ENCODE measurements around the gene LPIN3. TPM values are rescaled to one million over a fixed set of nuclear protein-coding genes. Genes with fewer than 3 reads are reported as not detected.

Gene LPIN3
- polyA plus RNA-seq, 1 of the 3 experiments (the other 2 are of a cell fraction): 0.21 TPM

GRCh38 chr20:41393705-41394066 lies 53.1 kb downstream of the LPIN3 start:
- Histone ChIP-seq H3K9me2 (no peaks in the 10 kb centered on the region), H3K27ac (ENCODE audit: low read depth in 2 of 2, low read length in 1 of 2) (no peak overlapping the region), H3K27me3 (ENCODE audit: insufficient read depth) (no peaks in the 10 kb centered on the region), H3K9ac (no peak overlapping the region), H3K9me3 (no peaks in the 10 kb centered on the region), H4K20me1 (ENCODE audit: insufficient read depth) (no peaks in the 10 kb centered on the region), H3F3A (replicated peaks; ENCODE audit: insufficient read depth) (no peaks in the 10 kb centered on the region), H3K79me2 (ENCODE audit: insufficient read depth) (no peaks in the 10 kb centered on the region), H3K4me3 (ENCODE audit: low read depth in 2 of 2, low read length in 1 of 2) (no peak overlapping the region), H3K4me1 (ENCODE audit: control insufficient read depth in 1 of 2, insufficient read depth in 2 of 2, low read depth in 1 of 2, low read length in 1 of 2) (peaks cover 0 to 32% of the 10 kb centered on the region in 2 experiments; a peak in 1 of 4 replicates), H3K36me3 (replicated peaks in 1 of 2; ENCODE audit: control insufficient read depth in 1 of 2, insufficient read depth in 2 of 2, low read length in 1 of 2) (no peaks in the 10 kb centered on the region), H2AFZ (ENCODE audit: low read depth) (no peak overlapping the region), H3K4me2 (no peak overlapping the region)
- POLR2A ChIA-PET: no interaction called here
- 90% methylated on average over 3 of the region's 3 CpGs for WGBS (ENCODE audit: low lambda C conversion rate)
- DNase-seq: no peak
- CTCF ChIA-PET: interaction anchor here (0.8 to 1.9 kb wide), 2 partner anchors 18 to 221 kb away, joined by 4 to 10 read pairs; no protein-coding TSS in a partner anchor
- TF ChIP-seq CHD2 (IDR thresholded peaks at IDR 0.05; ENCODE audit: low read length, partially characterized antibody) (no peak), RAD21 (IDR thresholded peaks at IDR 0.05; ENCODE audit: low read length) (no peak), JUND (IDR thresholded peaks at IDR 0.05) (no peak), NRF1 (IDR thresholded peaks at IDR 0.05; ENCODE audit: low read depth, low read length) (no peak), TEAD4 (IDR thresholded peaks at IDR 0.05; ENCODE audit: borderline replicate concordance, insufficient read depth) (no peak)

- H3K9me2 ChIP-seq: no peaks in the 10 kb centered on the region
- no peaks in the 10 kb centered on the region for H3K27me3 ChIP-seq (ENCODE audit: insufficient read depth)
- H3K4me3 ChIP-seq (ENCODE audit: low read depth in 2 of 2, low read length in 1 of 2): no peak overlapping the region
- ChIA-PET CTCF (interaction anchor here (0.8 to 1.9 kb wide), 2 partner anchors 17 to 221 kb away, joined by 4 to 10 read pairs; no protein-coding TSS in a partner anchor), POLR2A (no interaction called here)
- H3K9me3 ChIP-seq: no peaks in the 10 kb centered on the region
- no peaks in the 10 kb centered on the region for H3K36me3 ChIP-seq (replicated peaks in 1 of 2; ENCODE audit: control insufficient read depth in 1 of 2, insufficient read depth in 2 of 2, low read length in 1 of 2)
- WGBS (ENCODE audit: low lambda C conversion rate): no CpG with 5 or more reads among the region's 2 CpGs
- no peak overlapping the region for H3K4me2 ChIP-seq
- H4K20me1 ChIP-seq (ENCODE audit: insufficient read depth): no peaks in the 10 kb centered on the region
- H2AFZ ChIP-seq (ENCODE audit: low read depth): no peak overlapping the region
- H3K9ac ChIP-seq: no peak overlapping the region
- no peak for DNase-seq
- TF ChIP-seq PBX3 (IDR thresholded peaks at IDR 0.05): no peak
- no peak for TF ChIP-seq MAX (IDR thresholded peaks at IDR 0.05; ENCODE audit: low read depth)
- no peak for TF ChIP-seq GATA2 (CRISPR knock-in tag; IDR thresholded peaks at IDR 0.05)
- TF ChIP-seq TEAD4 (IDR thresholded peaks at IDR 0.05; ENCODE audit: borderline replicate concordance, insufficient read depth): no peak
- TF ChIP-seq USF1 (IDR thresholded peaks at IDR 0.05; ENCODE audit: borderline replicate concordance, low read depth): no peak
- no peak for TF ChIP-seq TCF12 (IDR thresholded peaks at IDR 0.05)
- no peaks in the 10 kb centered on the region for H3K79me2 ChIP-seq (ENCODE audit: insufficient read depth)
- H3F3A ChIP-seq (replicated peaks; ENCODE audit: insufficient read depth): no peaks in the 10 kb centered on the region
- peaks cover 0 to 32% of the 10 kb centered on the region in 2 experiments; a peak in 1 of 4 replicates for H3K4me1 ChIP-seq (ENCODE audit: control insufficient read depth in 1 of 2, insufficient read depth in 2 of 2, low read depth in 1 of 2, low read length in 1 of 2)
- no peak overlapping the region for H3K27ac ChIP-seq (ENCODE audit: low read depth in 2 of 2, low read length in 1 of 2)
Observed at GRCh38 chr20:41394081-41394480, 53.5 kb downstream of the LPIN3 start.
